Nephron progenitor cell (in vitro differentiated cells): ENCODE measurements around the gene RIC1.

ENCODE experiments used
- DNase-seq: peaks from one replicate; pipeline ENCODE4 v3.0.0; 2021
- H3K27ac Mint-ChIP-seq: 2 replicates; pipeline ENCODE4 v1.8.0; 2021; ENCODE audit warnings: mild to moderate bottlenecking, moderate library complexity, mixed read lengths
- H3K27me3 Mint-ChIP-seq: 2 replicates; pipeline ENCODE4 v1.8.0; 2021; ENCODE audit warnings: mild to moderate bottlenecking, low read depth, mixed read lengths; ENCODE audit not compliant: poor library complexity
- H3K36me3 Mint-ChIP-seq: 2 replicates; pipeline ENCODE4 v1.8.0; 2021; ENCODE audit warnings: low read depth, mixed read lengths
- H3K4me1 Mint-ChIP-seq: 2 replicates; pipeline ENCODE4 v1.8.0; 2021; ENCODE audit warnings: mixed read lengths
- H3K4me3 Mint-ChIP-seq: 2 replicates; pipeline ENCODE4 v1.8.0; 2021; ENCODE audit warnings: mild to moderate bottlenecking, moderate library complexity, mixed read lengths
- H3K9me3 Mint-ChIP-seq: 2 replicates; pipeline ENCODE4 v1.8.0; 2021; ENCODE audit warnings: mild to moderate bottlenecking, moderate library complexity, mixed read lengths
- TF ChIP-seq, protein P1 (sequence below): fragments of 200-600 bp; sonication (generic); IDR thresholded peaks from 2 replicates; pipeline ENCODE4 v1.5.0; 2021; ENCODE audit warnings: antibody characterized with exemption

The RIC1 gene

GRCh38 chr9:5643005-5643624 is 14.2 kb downstream of the RIC1 start:
- no peak for DNase-seq
- Mint-ChIP-seq H3K36me3 (peaks cover 68% of the 10 kb centered on the region), H3K4me1 (no peaks in the 10 kb centered on the region), H3K27me3 (peaks cover 3% of the 10 kb centered on the region), H3K27ac (no peak overlapping the region), H3K4me3 (no peak overlapping the region), H3K9me3 (peaks cover 55% of the 10 kb centered on the region)
- TF ChIP-seq, protein P1, sequence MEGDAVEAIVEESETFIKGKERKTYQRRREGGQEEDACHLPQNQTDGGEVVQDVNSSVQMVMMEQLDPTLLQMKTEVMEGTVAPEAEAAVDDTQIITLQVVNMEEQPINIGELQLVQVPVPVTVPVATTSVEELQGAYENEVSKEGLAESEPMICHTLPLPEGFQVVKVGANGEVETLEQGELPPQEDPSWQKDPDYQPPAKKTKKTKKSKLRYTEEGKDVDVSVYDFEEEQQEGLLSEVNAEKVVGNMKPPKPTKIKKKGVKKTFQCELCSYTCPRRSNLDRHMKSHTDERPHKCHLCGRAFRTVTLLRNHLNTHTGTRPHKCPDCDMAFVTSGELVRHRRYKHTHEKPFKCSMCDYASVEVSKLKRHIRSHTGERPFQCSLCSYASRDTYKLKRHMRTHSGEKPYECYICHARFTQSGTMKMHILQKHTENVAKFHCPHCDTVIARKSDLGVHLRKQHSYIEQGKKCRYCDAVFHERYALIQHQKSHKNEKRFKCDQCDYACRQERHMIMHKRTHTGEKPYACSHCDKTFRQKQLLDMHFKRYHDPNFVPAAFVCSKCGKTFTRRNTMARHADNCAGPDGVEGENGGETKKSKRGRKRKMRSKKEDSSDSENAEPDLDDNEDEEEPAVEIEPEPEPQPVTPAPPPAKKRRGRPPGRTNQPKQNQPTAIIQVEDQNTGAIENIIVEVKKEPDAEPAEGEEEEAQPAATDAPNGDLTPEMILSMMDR: no peak

DNA sequence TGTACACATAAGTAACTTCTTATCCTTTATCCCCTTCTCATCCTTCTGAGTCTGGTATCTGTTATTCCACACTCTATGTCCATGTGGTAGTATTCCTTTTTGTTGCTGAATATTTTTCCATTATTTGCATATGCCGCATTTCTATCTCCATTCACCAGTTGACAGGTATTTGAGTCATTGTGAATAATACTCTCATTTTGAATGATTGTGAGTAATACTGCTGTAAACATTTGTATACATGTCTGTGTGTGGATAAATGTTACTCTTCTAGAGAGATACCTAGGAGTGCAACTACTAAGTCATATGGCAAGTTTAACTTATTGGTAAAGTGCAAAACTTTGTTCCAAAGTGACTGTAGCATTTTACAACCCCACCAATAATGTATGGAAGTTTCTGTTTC is 15.6 kb downstream of the RIC1 start:
- H3K4me1 Mint-ChIP-seq: no peaks in the 10 kb centered on the region

GRCh38 chr9:5646116-5646515 is 17.2 kb downstream of the RIC1 start:
- peaks cover 55% of the 10 kb centered on the region for H3K9me3 Mint-ChIP-seq
- H3K4me3 Mint-ChIP-seq: no peak overlapping the region
- peaks cover 68% of the 10 kb centered on the region for H3K36me3 Mint-ChIP-seq
- H3K27ac Mint-ChIP-seq: no peak overlapping the region
- no peak for DNase-seq
- H3K4me1 Mint-ChIP-seq: no peaks in the 10 kb centered on the region
- no peaks in the 10 kb centered on the region for H3K27me3 Mint-ChIP-seq
- TF ChIP-seq, protein P1: no peak

More for the DNA sequence above, 15.6 kb downstream of the RIC1 start:
- H3K4me3 Mint-ChIP-seq: no peak overlapping the region
- peaks cover 68% of the 10 kb centered on the region for H3K36me3 Mint-ChIP-seq
- H3K27ac Mint-ChIP-seq: no peak overlapping the region
- no peaks in the 10 kb centered on the region for H3K27me3 Mint-ChIP-seq
- DNase-seq: no peak
- TF ChIP-seq, protein P1: no peak
- peaks cover 55% of the 10 kb centered on the region for H3K9me3 Mint-ChIP-seq

- TF ChIP-seq, protein P1: no peak
- Mint-ChIP-seq H3K27me3 (no peaks in the 10 kb centered on the region), H3K9me3 (peaks cover 75% of the 10 kb centered on the region), H3K27ac (no peak overlapping the region), H3K4me1 (no peaks in the 10 kb centered on the region), H3K4me3 (no peak overlapping the region), H3K36me3 (peaks cover 87% of the 10 kb centered on the region)
- DNase-seq: no peak
These were observed 21.6 kb downstream of the RIC1 start for GRCh38 chr9:5650356-5651105.

DNA sequence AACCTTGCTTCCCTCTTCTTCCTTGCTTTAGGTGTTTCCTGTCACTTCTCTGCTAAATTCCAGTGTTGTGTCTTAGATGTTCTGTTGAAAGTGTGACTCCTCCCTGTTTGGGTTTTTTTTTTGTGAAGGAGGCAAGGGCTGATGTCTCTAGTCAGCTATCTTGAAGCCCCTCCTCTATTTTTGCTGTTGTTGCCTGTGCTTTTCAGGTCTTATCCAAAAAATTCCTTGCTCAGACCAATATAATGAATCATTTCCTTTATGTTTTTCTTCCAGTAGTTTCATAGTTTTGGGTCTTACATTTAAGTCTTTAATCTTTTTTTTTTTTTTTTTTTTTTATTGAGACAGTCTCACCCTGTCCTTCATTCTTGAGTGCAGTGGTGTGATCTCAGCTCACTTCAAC is 22.3 kb downstream of the RIC1 start:
- DNase-seq: no peak
- Mint-ChIP-seq H3K4me3 (no peak overlapping the region), H3K27me3 (no peaks in the 10 kb centered on the region), H3K27ac (no peak overlapping the region), H3K4me1 (no peaks in the 10 kb centered on the region), H3K9me3 (peaks cover 77% of the 10 kb centered on the region), H3K36me3 (peaks cover 84% of the 10 kb centered on the region)
- TF ChIP-seq, protein P1: no peak
